Stimulated activated CD4-positive, alpha-beta T cell treated with anti-CD3 and anti-CD28 coated beads, Interleukin-15, amount 100 ng/mL, for 24 hours (primary cell): ENCODE results near the gene STX10.
A peak's percentile ranks its signal among the peaks of the same experiment; 100 is the strongest.

Experiments
- DNase-seq: peaks from one replicate; pipeline ENCODE4 v3.0.0-alpha.2; 2020

The STX10 gene

DNA sequence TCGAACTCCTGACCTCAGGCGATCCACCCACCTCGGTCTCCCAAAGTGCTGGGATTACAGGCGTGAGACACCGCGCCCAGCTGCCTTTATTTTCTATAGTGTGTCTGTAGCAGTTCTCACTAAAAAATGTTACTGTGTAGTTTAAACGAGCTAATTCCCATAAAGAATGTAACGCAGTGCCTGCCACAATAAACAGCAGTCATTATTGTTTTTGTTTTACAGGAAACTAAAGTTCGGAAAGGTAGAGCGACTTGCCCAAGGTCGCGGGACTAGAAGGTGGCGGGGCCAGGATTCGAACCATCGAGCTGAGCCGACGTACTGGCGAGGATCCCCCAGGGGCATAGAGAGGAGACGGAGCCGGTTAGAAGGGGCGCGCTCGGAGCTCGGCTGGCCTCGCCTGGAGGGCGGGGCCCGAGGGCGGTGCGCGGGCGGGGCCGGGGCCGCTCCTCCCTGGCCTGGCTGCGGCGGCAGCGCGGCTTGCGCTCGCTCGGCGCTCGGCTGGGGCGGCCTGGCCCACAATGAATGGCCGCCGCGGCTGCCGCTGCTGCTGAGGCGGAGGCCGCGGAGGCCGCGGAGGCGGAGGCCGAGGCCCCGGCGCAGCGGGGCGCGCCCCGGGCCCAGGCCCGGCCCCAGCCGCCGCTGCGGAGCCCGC is 32.3 kb downstream of the STX10 start, which contains the start of gene NACC1:
TSS of gene NACC1 (plus strand) at position 493 of the 652 bp plus-strand sequence. CDS start 16,944 bp downstream, outside the sequence.
- peak; percentile 93 for DNase-seq

DNA sequence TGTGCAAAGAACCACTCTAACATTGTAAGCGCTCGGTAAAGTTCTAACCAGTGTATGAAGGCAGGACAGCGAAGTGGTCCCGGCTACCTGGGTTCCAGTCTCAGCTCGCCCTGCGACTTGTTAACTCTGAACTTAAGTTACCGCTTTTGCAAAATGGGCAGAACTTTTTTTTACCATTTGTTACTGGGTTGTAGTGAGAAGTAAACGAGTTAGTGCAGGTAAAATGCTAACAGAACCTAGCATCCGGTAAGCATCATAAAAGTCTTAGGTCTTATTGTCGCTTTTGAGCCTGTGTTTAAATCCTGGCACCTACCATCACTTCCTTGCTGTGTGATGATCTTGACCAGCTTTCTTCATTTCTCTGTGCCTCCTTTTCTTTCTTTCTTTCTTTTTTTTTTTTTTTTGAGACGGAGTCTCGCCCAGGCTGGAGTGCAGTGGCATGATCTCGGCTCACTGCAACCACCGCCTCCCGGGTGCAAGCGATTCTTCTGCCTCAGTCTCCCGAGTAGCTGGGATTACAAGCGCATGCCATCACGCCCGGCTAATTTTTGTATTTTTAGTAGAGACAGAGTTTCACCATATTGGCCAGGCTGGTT is 32.9 kb downstream of the STX10 start:
- DNase-seq, result no peak

DNA sequence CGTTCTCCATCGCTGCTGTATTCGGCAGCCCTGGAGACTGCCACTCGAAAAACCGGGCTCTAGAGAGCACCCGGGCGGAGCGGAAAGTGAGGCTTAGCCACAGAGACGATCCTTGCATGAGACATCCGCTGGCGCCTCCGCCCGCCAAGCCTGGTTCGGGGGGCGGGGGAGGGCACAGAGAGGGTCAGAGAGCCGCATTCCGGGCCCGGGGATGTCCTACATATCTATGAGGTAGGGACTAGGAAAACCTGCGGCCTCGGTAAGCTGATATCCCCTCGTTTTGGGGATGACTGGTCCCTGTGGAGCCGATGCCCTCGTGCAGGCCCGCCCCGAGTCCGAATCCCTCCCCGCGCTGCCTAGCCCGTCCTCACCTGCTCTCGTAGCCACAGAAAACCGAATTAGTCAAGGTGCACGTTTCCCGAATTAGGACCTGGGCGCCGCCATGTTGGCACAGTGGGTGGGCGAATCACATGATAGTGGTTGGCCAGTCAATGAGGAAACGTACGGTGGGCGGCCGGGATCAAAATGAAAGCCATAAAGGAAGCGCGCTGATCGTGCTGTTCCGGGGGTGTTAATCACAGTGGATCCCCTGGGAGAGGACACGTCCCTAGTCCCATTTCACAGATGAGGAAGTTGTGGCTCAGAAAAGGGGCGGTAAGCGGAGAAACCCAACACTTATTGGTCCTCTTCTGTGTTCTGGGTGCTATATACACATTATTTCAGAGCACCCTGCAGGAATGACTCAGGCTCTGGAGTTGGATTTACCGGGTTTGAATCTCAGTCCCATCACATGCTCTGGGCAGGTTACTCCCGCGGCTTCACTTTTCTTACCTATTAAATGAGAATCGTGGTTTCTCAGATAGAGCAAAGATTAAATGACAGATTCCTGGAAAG is 33.6 kb downstream of the STX10 start, which contains the start of gene TRMT1:
TSS of gene TRMT1 (minus strand) at position 459 of the 894 bp plus-strand sequence. CDS start at position 118, 341 bp downstream.
- peak; percentile 97 for DNase-seq

DNA sequence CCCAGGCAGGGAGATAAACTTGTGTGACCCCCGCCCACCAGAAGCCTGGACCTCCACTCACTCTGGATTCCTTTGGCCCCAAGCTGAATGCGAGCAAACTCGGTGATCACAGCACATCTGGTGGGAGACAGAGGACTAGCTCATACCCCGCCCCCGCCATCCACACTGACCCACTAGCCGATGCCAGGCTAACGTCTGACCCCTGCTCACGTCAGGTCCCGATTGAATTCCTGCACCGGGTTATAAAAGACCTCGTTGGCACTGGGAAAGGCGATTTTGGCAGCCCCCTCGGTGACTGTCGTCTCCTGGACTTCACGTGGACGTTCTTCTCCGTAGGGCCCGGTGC is 34.3 kb downstream of the STX10 start:
- DNase-seq, result no peak

DNA sequence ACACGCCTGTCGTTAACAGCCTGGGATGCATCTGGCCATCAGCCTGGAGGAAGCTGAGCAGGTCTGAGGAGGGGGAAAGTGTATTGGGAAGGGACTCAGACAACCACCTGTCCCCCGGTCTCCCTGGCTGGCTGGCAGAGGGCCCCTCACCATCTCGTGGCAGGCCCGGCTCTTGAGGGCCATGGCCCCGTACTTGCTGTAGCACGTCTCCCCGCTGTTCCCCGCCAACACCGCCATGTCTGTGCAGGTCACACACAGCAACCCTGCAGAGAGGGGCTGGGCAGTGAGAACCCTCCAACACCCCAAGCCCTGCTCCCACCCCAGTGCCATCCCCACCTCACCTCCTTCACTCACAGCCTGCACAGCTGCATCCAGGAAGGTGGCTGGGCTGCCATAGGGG is 37.6 kb downstream of the STX10 start:
- no peak for DNase-seq

DNA sequence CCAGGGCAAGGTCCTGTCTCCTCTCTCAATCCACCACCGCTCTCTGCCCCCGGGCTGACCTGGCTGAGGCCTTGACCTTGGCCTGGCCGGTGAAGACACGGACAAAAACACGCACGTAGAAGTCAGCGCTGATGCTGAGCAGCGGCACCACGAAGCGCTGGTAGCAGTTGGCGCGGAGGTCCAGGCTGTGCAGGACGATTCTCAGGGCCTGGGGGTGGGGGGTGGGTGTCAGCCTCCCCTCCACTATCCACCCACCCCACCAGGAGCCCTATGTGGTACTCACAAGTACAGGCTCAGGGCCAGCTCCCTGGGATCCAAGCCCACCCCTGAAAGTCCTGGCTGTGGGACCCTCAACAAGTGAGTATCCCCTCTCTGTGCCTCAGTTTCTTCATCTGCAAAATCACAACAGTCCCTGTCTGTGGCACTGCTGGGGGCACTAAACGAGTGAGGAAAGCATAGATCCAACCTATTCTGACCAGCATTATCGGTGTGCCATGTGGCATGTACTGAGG is 40.0 kb downstream of the STX10 start:
- DNase-seq, result no peak

DNA sequence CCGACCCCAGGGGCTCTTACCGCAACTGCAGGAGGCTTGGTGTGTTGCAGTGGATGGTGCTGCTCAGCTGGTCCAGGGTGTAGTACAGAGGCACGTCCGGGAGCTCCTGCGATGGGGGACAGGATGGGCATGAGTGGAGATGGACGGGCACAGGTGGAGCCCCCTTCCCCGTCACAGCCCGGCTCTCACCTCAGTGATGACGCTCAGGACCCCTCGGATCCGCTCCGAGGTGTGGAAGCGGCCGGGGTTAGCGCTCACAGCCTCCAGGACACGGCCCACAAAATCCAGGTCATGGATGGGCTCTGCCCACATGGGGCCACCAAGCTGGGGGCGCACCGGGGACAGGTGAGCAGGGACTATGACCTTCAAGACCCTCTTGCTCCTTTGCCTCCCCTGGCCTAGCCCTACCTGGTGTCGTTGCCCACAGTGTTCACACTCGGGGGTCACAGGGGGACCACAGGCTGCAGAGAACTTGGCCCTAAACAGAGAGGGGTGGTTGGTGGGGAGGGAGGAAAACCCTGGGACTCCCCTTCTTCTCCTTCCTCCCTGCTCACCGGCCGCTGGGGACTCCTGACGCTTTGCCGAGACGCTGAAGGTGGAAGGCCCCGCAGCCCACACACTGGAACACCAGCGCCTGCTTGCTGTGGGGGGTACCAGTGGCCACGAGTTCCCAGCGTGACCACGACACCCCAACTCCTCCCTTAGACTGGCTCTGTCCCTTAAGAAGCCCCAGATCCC is 40.6 kb downstream of the STX10 start:
- DNase-seq, result no peak

DNA sequence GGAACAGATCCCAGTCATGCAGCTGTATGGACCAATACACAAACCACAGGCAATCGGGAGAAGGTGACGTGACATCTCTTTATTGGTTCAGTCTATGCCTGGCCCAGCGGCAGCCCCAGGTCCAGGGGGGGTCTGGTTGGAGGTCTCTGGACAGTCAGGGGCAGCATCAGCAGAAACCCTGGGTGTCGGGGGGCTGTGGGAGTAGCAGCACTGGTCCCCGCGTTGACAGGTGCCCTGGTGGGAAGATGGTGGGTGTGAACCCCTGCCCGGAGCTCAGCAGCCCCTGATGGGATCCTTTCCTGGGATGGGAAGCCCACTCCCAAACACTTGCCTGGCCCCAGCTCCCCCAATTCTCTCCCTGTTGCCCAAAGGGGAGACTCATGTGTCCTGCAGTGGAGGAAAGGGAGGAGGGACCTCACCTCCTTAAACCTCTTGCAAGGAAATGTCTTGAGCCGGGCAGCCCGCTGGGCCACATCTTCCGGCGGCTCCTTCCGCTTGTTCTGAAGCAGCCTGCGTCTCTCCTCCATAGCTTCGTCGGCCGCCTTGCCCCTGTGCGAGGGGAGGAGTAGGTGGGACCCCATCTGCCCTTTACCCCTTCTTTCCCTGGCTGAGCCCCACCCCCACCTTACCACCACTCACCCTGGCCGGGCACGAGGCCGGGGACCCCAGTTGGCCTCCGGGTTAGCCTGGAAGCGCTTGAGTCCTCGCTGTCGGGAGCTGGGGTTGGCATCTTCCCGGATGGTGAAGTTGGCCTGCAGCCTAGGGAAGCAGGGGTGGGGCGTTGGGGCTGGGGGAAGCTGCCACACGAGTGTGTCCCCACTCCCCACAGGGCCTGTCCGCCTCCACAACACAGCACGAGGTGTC is 45.1 kb downstream of the STX10 start:
- DNase-seq, result peak; percentile 44

DNA sequence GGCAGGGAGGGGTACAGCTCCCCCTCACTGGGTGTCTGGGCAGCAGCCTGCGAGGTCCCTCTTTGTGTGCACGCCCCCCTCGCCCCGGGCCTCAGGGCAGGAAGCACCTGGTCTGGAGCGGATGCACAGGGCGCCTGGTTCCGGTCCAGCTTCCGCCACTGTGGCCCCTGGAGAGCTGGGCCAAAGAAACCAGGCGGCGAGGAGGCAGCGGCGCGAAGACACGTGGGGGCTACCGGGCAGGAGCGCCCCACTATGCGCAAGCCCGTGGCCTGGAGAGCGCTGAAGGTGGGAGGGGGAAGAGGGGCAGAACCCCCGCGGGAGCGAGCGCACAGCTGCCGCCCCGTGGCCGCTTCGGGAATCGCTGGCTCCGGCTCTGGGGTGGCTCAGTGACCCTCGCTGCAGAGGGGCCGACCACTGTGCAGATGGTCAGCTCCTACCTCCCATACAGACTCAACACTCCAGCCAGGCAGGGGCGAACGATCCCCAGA is 45.8 kb downstream of the STX10 start:
- peak; percentile 80 for DNase-seq

DNA sequence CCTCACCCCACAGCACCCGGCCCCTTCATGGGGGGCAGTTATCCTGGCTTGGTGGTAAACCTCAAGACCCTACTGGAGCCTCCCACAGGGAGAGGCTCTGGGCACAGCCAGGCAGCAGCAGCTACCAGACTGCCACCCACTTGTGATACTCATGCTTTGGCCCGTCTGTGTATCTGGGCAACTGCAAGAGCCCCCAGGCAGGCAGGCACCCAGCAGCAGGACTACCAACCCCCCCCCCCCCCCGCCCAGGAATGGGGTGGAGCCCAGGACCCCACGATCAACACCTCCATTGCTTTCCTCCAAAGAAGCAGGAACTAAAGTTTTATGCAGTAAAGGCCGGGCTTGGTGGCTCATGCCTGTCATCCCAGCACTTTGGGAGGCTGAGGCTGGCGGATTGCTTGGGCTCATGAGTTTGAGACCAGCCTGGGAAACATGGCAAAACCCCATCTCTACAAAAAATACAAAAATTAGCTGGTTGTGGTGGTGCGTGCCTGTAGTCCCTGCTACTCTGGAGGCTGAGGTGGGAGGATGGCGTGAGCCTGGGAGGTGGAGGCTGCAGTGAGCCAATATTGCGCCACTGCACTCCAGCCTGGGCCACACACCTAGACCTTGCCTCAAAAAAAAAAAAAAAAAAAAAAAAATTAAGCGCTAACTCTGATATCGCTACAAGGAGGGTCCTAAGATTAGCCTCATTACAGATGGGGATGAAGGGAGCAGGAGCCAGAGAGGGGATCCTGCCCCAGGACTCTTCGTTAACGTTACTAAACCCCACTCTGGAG is 46.4 kb downstream of the STX10 start:
- no peak for DNase-seq

DNA sequence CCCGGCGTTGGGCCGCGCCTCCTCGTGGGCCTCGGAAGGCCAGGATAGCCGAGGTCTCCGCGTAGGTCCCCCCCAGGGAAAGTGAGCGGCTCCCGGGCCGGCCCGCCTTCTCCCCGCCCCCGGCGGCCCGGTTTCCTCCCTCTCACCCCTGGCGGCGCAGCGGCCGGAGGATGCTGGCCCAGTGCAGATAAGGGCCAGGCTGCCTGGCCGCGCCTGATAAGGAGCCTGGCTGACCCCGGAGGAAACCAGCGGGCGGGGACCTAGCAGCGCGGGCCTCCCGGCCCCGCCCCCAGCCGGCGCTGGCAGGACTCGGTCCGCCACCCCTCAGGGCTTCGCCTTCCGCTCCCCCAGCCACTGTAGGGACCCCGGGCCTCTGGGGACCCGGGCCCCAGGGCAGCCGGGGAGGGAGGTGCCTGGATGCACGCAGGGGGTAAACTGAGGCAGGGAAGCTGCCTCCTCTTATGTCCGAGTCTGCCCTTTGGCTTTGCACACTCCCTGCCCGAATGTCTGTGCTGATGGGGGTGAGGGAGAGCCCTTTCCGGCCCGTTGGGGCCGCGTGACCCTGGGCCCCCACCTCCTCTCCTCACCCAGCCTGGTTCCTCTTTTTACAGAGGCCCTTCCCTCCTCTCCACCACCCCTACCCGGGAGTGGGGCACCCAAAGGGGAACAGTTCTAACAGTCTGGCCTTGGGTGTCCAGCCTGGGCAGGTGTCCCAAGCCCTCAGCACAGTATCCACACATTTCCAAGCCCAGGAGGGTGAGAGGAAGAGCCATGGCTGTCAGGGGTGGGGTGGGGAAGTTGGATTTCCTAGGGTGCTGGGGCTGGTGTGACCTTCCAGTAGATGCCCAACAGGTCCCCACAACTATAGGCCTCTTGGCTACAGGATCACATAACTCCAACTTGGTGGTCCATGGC is 47.3 kb downstream of the STX10 start, which contains the start of gene LYL1:
TSS of gene LYL1 (minus strand) at position 193 of the 915 bp plus-strand sequence. CDS start 1,687 bp downstream, outside the sequence.
- peak; percentile 64 for DNase-seq

DNA sequence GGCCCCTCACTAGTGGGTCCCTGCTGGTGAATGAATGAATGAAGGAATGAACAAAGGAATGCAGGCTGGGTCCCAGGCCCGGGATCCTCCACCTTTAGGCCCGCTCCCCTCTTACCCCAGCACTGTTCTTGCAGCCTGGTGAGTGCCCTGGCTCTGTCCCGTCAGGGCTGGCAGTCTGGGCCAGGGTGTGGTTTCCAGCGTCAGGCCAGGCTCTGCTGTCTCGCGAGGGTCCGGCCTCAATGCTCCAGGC is 47.8 kb downstream of the STX10 start:
- DNase-seq, result no peak

DNA sequence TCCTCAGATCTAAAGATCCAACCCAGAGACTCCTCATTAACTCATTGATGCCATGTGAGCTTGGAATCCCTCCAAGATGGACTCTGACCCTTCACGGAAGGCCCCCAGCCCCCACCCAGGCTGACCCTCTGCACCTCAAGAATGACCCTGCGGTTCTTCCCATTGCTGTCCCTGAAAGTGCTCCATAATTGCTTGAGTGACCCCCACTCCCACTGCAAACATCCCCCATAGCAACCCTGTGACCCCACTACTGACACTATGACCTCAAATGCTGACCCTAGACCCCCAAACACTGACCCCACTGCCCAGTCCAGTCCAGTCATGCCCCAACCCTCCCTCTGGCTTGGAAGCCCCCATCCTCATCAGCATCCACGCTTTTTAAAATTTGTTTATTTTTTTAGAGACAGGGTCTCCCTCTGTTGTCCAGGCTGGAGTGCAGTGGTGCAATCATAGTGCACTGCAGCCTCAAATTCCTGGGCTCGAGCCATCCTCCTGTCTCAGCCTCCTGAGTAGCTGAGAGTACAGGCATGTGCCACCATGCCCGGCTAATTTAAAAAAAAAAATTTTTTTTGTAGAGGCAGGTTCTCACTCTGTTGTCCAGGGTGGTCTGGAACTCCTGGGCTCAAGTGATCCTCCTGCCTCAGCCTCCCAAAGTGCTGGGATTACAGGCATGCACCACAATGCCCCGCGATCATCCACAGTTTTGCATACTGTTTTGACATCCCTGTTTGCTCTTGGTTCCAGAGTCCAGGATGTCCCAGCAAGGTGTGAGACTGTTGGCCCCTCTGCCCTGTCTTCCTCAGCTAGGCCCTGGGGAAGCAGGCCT is 48.4 kb downstream of the STX10 start:
- DNase-seq, result no peak

DNA sequence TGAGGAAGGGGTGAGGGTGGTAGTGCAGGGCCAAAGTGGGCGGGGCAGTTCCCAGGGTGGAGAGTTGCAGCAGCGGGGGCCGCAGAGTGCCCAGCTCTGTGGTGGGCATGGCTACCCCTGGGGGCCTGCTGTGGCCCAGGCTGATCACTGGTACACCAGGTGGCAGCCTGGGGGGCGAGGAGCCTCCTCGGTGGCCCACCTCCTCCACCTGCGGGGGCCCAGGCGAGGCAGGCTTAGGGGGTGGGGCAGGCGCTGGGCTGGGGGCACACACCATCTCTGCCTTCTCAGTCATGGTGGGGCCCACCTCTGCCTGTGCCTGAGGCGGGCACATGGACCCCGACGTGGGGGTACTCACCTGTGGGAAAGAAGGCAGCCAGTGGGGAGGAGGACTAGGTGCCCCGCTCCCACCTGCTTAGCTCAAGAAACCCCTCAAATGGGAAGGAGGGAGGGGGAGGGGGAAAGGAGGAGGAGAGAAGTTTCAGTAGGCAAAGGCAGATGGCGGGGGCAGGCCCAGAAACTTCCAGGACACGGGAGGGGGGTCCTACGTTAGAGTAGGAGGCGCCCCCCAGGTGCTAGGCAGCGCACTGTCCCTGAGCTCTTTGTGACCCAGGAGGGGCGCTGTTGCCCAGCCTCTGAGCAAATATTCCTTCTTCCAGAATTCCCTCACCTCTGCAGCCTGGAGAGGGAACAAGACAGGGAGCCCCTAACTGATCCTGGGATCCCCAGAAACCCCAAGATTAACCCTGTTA is 49.2 kb downstream of the STX10 start:
- DNase-seq, result no peak

DNA sequence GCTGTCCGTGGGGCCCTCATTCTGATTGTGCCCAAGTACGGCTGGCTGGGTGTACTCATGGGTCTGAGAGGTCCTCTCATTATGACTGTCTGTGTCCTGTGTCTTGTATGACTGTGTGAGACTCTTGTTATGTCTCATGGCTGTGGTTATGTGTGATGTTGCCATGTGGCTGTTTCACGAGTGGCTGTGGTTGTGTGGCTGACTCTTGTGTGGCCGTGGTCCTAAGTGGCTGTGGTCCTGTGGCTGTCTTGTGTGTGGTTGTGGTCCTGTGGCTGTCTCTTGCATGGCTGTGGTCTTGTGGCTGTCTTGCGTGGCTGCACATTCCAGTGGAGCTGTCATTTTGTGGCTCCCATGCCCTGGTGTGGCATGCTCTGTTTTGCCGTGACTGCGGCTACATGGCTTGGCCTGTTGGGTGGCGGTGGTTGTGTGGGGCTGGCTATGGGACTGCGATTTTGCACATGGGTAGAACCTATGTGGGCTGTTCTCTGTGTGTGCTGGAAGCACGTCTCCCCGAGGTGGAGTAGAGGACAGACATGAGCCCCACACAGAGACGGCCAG is 50.1 kb downstream of the STX10 start:
- DNase-seq, result peak; percentile 71

DNA sequence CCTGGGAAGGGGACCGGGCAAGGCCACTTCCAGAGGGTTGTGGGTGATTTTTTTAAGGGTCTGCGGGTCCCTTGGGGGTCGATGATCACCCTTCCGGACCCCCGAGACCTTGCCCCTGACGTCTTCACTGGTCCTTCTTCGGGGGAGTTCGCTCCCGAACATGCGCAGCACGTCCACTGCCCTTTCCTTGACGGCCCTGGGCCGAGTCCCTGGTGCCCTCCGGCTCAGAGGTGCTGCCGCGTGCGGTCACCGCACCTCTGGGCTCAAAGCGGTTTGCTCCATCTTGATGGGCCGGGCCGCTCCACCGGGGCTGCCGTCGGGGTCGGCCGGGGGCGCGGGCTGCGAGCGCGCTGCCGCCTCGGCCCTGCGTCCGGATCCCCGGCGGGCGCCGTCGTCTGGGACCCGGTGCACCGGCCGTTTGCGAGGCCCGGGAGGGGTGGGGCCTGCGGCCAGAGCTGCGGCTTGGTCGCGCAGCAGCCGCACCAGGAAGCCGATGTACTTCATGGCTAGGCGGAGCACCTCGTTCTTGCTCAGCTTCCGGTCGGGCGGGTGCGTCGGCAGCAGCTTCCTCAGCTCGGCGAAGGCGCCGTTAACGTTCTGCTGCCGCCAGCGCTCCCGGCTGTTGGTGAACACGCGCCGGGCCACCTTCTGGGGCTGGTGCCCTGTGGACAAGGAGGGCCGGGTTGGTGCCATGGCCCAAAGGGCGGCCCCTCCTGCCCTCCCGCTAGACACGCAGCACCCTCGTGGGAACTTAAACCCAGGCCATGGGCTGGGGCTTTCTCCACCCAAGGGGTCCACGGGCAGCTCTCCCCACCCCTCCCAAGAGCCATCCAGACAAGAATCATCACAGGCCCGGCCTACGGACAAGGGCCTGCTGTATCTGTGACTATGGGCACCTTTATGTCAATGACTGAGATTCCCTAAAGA is 50.8 kb downstream of the STX10 start:
- DNase-seq, result peak; percentile 83
